BLaER1 (cell line): Measurements from ENCODE around the gene METTL21C.

ENCODE experiments used
- H3K27ac ChIP-seq: shearing (Covaris generic); formaldehyde crosslinking; 2 replicates; pipeline ENCODE4 v1.8.1; 2022
- H3K27me3 ChIP-seq: shearing (Covaris generic); formaldehyde crosslinking; 2 replicates; pipeline ENCODE4 v1.8.1; 2022
- H3K36me3 ChIP-seq: shearing (Covaris generic); formaldehyde crosslinking; 2 replicates; pipeline ENCODE4 v1.8.1; 2022
- H3K4me1 ChIP-seq: shearing (Covaris generic); formaldehyde crosslinking; 2 replicates; pipeline ENCODE4 v1.8.1; 2022
- H3K4me2 ChIP-seq: shearing (Covaris generic); formaldehyde crosslinking; 2 replicates; pipeline ENCODE4 v1.8.1; 2022
- H3K4me3 ChIP-seq: shearing (Covaris generic); formaldehyde crosslinking; 2 replicates; pipeline ENCODE4 v1.8.1; 2022
- H3K9ac ChIP-seq: shearing (Covaris generic); formaldehyde crosslinking; 2 replicates; pipeline ENCODE4 v1.8.1; 2022
- H3K9me3 ChIP-seq: shearing (Covaris generic); formaldehyde crosslinking; 2 replicates; pipeline ENCODE4 v1.8.1; 2022
- H4K20me1 ChIP-seq: shearing (Covaris generic); formaldehyde crosslinking; 2 replicates; pipeline ENCODE4 v1.8.1; 2022
- Cebpa-rat ChIP-seq: shearing (Covaris generic); IDR thresholded peaks from 2 replicates; pipeline ENCODE4 v1.8.1; 2022

The METTL21C gene

GRCh38 chr13:102683637-102684036, 11.2 kb downstream of the METTL21C start:
- no peaks in the 10 kb centered on the region for H3K27me3 ChIP-seq
- no peak for TF ChIP-seq Cebpa-rat
- peaks cover 15% of the 10 kb centered on the region for H3K36me3 ChIP-seq
- H3K4me2 ChIP-seq, result no peak overlapping the region
- no peaks in the 10 kb centered on the region for H3K9me3 ChIP-seq
- H3K9ac ChIP-seq, result no peak overlapping the region
- H3K4me3 ChIP-seq, result no peak overlapping the region
- H3K4me1 ChIP-seq, result peaks cover 28% of the 10 kb centered on the region
- H3K27ac ChIP-seq, result no peak overlapping the region
- H4K20me1 ChIP-seq, result no peaks in the 10 kb centered on the region

GRCh38 chr13:102682727-102683126, 12.1 kb downstream of the METTL21C start:
- H3K9ac ChIP-seq, result no peak overlapping the region

GRCh38 chr13:102682211-102682610, 12.6 kb downstream of the METTL21C start:
- Histone ChIP-seq H4K20me1 (no peaks in the 10 kb centered on the region), H3K9me3 (no peaks in the 10 kb centered on the region), H3K9ac (no peak overlapping the region), H3K27ac (no peak overlapping the region), H3K27me3 (no peaks in the 10 kb centered on the region), H3K36me3 (peaks cover 28% of the 10 kb centered on the region), H3K4me1 (peaks cover 28% of the 10 kb centered on the region), H3K4me3 (no peak overlapping the region), H3K4me2 (no peak overlapping the region)
- no peak for TF ChIP-seq Cebpa-rat

More at GRCh38 chr13:102682727-102683126, 12.1 kb downstream of the METTL21C start:
- no peak overlapping the region for H3K4me2 ChIP-seq
- H3K9me3 ChIP-seq, result no peaks in the 10 kb centered on the region
- TF ChIP-seq Cebpa-rat, result no peak
- H3K27ac ChIP-seq, result no peak overlapping the region
- H3K27me3 ChIP-seq, result no peaks in the 10 kb centered on the region
- peaks cover 23% of the 10 kb centered on the region for H3K36me3 ChIP-seq
- H3K4me1 ChIP-seq, result peaks cover 28% of the 10 kb centered on the region
- no peaks in the 10 kb centered on the region for H4K20me1 ChIP-seq
- H3K4me3 ChIP-seq, result no peak overlapping the region

- Histone ChIP-seq H3K9me3 (no peaks in the 10 kb centered on the region), H3K27me3 (no peaks in the 10 kb centered on the region), H3K4me1 (peaks cover 26% of the 10 kb centered on the region), H3K4me3 (no peak overlapping the region), H3K4me2 (peak overlapping the region; percentile 48; the same call in 1 of the 2 replicates), H3K36me3 (peaks cover 39% of the 10 kb centered on the region), H3K27ac (0 out of 2 replicates have a peak overlapping the region, but pooled peaks have one; percentile 7), H3K9ac (no peak overlapping the region), H4K20me1 (no peaks in the 10 kb centered on the region)
- TF ChIP-seq Cebpa-rat, result no peak
These were observed 13.8 kb downstream of the METTL21C start for GRCh38 chr13:102680842-102681740.

- H3K27ac ChIP-seq, result peak overlapping the region; percentile 7; the same call in 1 of the 2 replicates
- H3K4me2 ChIP-seq, result peak overlapping the region; percentile 48
- H3K4me1 ChIP-seq, result peaks cover 22% of the 10 kb centered on the region
- H4K20me1 ChIP-seq, result no peaks in the 10 kb centered on the region
- H3K36me3 ChIP-seq, result peaks cover 44% of the 10 kb centered on the region
- no peaks in the 10 kb centered on the region for H3K27me3 ChIP-seq
- H3K4me3 ChIP-seq, result no peak overlapping the region
- no peak overlapping the region for H3K9ac ChIP-seq
- TF ChIP-seq Cebpa-rat, result no peak
- H3K9me3 ChIP-seq, result no peaks in the 10 kb centered on the region
These were observed 14.6 kb downstream of the METTL21C start for GRCh38 chr13:102680133-102680717.

- H3K9me3 ChIP-seq, result no peaks in the 10 kb centered on the region
- no peaks in the 10 kb centered on the region for H3K27me3 ChIP-seq
- H3K36me3 ChIP-seq, result peaks cover 50% of the 10 kb centered on the region
- H3K27ac ChIP-seq, result peak overlapping the region; percentile 7; the same call in 1 of the 2 replicates
- H3K4me2 ChIP-seq, result peak overlapping the region; percentile 48
- no peaks in the 10 kb centered on the region for H4K20me1 ChIP-seq
- H3K4me1 ChIP-seq, result peaks cover 22% of the 10 kb centered on the region
- no peak overlapping the region for H3K9ac ChIP-seq
- no peak overlapping the region for H3K4me3 ChIP-seq
- no peak for TF ChIP-seq Cebpa-rat
These were observed 15.3 kb downstream of the METTL21C start for GRCh38 chr13:102679449-102680132.

GRCh38 chr13:102678339-102679107, 16.3 kb downstream of the METTL21C start:
- no peaks in the 10 kb centered on the region for H3K27me3 ChIP-seq
- H3K4me3 ChIP-seq, result no peak overlapping the region
- peaks cover 61% of the 10 kb centered on the region for H3K36me3 ChIP-seq
- no peaks in the 10 kb centered on the region for H3K9me3 ChIP-seq
- H3K4me1 ChIP-seq, result peaks cover 22% of the 10 kb centered on the region
- H3K9ac ChIP-seq, result no peak overlapping the region
- no peak overlapping the region for H3K4me2 ChIP-seq
- no peak overlapping the region for H3K27ac ChIP-seq
- H4K20me1 ChIP-seq, result no peaks in the 10 kb centered on the region
- TF ChIP-seq Cebpa-rat, result no peak

GRCh38 chr13:102677122-102677521, 17.7 kb downstream of the METTL21C start:
- H3K4me2 ChIP-seq, result no peak overlapping the region
- no peak overlapping the region for H3K9ac ChIP-seq
- H3K9me3 ChIP-seq, result no peaks in the 10 kb centered on the region
- H3K36me3 ChIP-seq, result peaks cover 75% of the 10 kb centered on the region
- H3K27ac ChIP-seq, result no peak overlapping the region
- no peaks in the 10 kb centered on the region for H3K27me3 ChIP-seq
- H4K20me1 ChIP-seq, result no peaks in the 10 kb centered on the region
- peaks cover 22% of the 10 kb centered on the region for H3K4me1 ChIP-seq
- no peak overlapping the region for H3K4me3 ChIP-seq
- no peak for TF ChIP-seq Cebpa-rat

- Histone ChIP-seq H3K9ac (no peak overlapping the region), H3K27ac (no peak overlapping the region), H3K27me3 (no peaks in the 10 kb centered on the region), H4K20me1 (no peaks in the 10 kb centered on the region), H3K4me3 (no peak overlapping the region), H3K4me2 (no peak overlapping the region), H3K9me3 (peaks cover 10% of the 10 kb centered on the region), H3K36me3 (peaks cover 93% of the 10 kb centered on the region), H3K4me1 (peaks cover 8% of the 10 kb centered on the region)
- no peak for TF ChIP-seq Cebpa-rat
These were observed 19.7 kb downstream of the METTL21C start for GRCh38 chr13:102675115-102675514.
